Measurements from ENCODE around the gene SH3GL1. TPM values are rescaled to one million over a fixed set of nuclear protein-coding genes. Genes with fewer than 3 reads are reported as not detected.

The SH3GL1 gene
- total RNA-seq, 1 donor from 2014 or later = 43.7 TPM

GRCh38 chr19:4378886-4379285, 21.5 kb downstream of the SH3GL1 start:
- ChIA-PET CTCF (interaction anchor here (1.3 kb wide), 1 partner anchor 23 kb away, joined by 3 read pairs; the partner anchor contains the start of gene CHAF1A), POLR2A (interaction anchor here (1.0 to 1.2 kb wide), 2 partner anchors 9 to 11 kb away, joined by 3 to 4 read pairs; no protein-coding TSS in a partner anchor)
- DNase-seq (no peak), ATAC-seq (ENCODE audit: low read depth) (no peak)
- H3K27ac Mint-ChIP-seq = peak overlapping the region; percentile 83
- TF ChIP-seq, protein P1, sequence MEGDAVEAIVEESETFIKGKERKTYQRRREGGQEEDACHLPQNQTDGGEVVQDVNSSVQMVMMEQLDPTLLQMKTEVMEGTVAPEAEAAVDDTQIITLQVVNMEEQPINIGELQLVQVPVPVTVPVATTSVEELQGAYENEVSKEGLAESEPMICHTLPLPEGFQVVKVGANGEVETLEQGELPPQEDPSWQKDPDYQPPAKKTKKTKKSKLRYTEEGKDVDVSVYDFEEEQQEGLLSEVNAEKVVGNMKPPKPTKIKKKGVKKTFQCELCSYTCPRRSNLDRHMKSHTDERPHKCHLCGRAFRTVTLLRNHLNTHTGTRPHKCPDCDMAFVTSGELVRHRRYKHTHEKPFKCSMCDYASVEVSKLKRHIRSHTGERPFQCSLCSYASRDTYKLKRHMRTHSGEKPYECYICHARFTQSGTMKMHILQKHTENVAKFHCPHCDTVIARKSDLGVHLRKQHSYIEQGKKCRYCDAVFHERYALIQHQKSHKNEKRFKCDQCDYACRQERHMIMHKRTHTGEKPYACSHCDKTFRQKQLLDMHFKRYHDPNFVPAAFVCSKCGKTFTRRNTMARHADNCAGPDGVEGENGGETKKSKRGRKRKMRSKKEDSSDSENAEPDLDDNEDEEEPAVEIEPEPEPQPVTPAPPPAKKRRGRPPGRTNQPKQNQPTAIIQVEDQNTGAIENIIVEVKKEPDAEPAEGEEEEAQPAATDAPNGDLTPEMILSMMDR (IDR thresholded peaks at IDR 0.05) = no peak
- H3K27me3 Mint-ChIP-seq = no peaks in the 10 kb centered on the region
- intact Hi-C loops (cut with micrococcal nuclease) = loop anchor here (1.0 kb wide), 2 partner anchors 10 to 21 kb away; partner anchors contain the start of gene SH3GL1
- H3K9me3 Mint-ChIP-seq = no peaks in the 10 kb centered on the region
- peaks cover 85% of the 10 kb centered on the region for H3K4me1 Mint-ChIP-seq
- H3K36me3 Mint-ChIP-seq (ENCODE audit: low read depth) = peaks cover 5% of the 10 kb centered on the region
- peak overlapping the region; percentile 77 for H3K4me3 Mint-ChIP-seq

DNA sequence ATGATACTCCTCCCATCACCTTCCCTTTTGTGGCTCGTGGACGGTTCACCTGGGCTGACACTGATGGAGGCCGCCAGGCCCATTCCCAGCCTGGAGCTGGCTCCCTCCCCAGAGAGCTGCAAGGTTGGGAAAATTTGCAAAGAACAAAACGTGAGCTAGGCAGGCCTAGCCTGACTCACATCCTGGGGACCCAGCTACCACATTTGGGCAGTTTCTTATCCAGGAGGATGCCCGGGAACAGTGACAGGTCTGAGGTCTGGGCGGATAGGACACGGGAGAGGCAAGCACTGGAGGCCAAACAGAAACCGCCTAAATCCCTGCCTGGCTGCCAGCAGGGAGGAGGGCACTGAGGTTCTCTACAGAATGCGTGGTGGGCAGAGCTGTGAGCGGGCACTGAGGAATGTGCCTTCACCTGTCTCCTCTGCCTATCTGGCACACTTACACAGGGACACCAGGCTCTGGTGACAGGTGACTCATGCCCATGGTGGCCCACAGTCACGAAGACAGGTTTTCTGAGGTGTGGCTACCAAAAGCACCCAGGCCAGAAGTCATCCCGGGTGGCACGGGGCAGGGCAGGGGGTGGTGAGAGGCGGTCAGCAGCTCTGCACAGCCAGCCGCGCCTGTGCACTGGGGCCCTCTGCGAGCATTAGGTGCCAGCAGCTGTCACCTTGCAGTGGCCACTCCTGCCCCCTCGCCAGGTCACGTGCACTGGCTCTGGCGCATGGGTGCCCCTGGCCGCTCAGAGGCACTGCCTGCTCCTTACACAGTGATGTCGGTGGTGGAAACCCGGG, 23.2 kb downstream of the SH3GL1 start:
- Mint-ChIP-seq H3K27ac (peak overlapping the region; percentile 54), H3K4me1 (peaks cover 94% of the 10 kb centered on the region), H3K36me3 (ENCODE audit: low read depth) (no peaks in the 10 kb centered on the region), H3K4me3 (no peak overlapping the region), H3K9me3 (no peaks in the 10 kb centered on the region), H3K27me3 (no peaks in the 10 kb centered on the region)
- DNase-seq (no peak), ATAC-seq (ENCODE audit: low read depth) (no peak)
- POLR2A ChIA-PET = interaction anchor here (0.7 to 1.7 kb wide), 2 partner anchors 14 to 16 kb away, joined by 4 read pairs; no protein-coding TSS in a partner anchor
- TF ChIP-seq, protein P1 (IDR thresholded peaks at IDR 0.05) = no peak
- CTCF ChIA-PET = interaction anchor here (1.6 to 4.1 kb wide), 2 partner anchors 20 to 24 kb away, joined by 4 to 18 read pairs; partner anchors contain the start of gene SH3GL1
- intact Hi-C loops (cut with micrococcal nuclease) = no loop called here

GRCh38 chr19:4376671-4376990, 23.7 kb downstream of the SH3GL1 start:
- intact Hi-C loops (cut with micrococcal nuclease) = no loop called here
- TF ChIP-seq, protein P1 (IDR thresholded peaks at IDR 0.05) = no peak
- no peak for ATAC-seq (ENCODE audit: low read depth)
- no peak for DNase-seq
- Mint-ChIP-seq H3K27ac (peak overlapping the region; percentile 54), H3K4me1 (peaks cover 95% of the 10 kb centered on the region), H3K27me3 (no peaks in the 10 kb centered on the region), H3K36me3 (ENCODE audit: low read depth) (no peaks in the 10 kb centered on the region), H3K4me3 (peak overlapping the region; percentile 73), H3K9me3 (no peaks in the 10 kb centered on the region)
- POLR2A ChIA-PET = interaction anchor here (0.7 to 1.7 kb wide), 2 partner anchors 13 to 751 kb away, joined by 3 to 4 read pairs; no protein-coding TSS in a partner anchor
- CTCF ChIA-PET = interaction anchor here (1.6 to 4.1 kb wide), 3 partner anchors 17 to 24 kb away, joined by 4 to 18 read pairs (median 6); partner anchors contain the start of gene SH3GL1

DNA sequence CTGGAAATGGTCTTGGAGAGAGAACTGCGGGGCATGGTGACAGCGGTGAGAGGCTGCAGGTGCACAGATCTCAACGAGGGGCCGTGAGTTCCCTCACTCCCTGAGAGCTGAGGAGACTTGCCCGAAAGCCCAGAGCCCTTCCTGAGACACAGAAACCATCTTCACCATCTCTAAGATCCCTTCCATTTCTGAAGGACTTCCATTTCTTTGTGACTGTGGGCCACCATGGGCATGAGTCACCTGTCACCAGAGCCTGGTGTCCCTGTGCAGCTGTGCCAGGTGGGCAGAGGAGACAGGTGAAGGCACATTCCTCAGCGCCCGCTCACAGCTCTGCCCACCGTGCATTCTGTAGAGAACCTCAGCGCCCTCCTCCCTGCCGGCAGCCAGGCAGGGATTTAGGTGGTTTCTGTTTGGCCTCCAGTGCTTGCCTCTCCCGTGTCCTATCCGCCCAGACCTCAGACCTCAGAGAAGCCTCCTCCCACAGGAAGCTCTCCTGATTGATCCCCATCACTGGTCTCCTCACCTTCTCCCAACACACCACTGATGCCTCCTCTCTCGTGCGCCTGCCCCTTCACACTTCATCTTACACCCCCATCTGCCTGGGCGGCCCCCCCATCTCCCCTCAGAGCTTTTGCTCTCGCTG, 24.2 kb downstream of the SH3GL1 start:
- no peaks in the 10 kb centered on the region for H3K36me3 Mint-ChIP-seq (ENCODE audit: low read depth)
- intact Hi-C loops (cut with micrococcal nuclease) = no loop called here
- H3K4me1 Mint-ChIP-seq = peaks cover 95% of the 10 kb centered on the region

More for the DNA sequence above, 24.2 kb downstream of the SH3GL1 start:
- Mint-ChIP-seq H3K27me3 (no peaks in the 10 kb centered on the region), H3K27ac (peak overlapping the region; percentile 65), H3K9me3 (no peaks in the 10 kb centered on the region), H3K4me3 (peak overlapping the region; percentile 73)
- CTCF ChIA-PET = interaction anchor here (1.0 to 4.1 kb wide), 6 partner anchors 11 to 109 kb away, joined by 3 to 18 read pairs (median 4); partner anchors contain the start of gene SH3GL1
- ATAC-seq (ENCODE audit: low read depth) = no peak
- POLR2A ChIA-PET = interaction anchor here (0.7 to 1.7 kb wide), 7 partner anchors 13 to 752 kb away, joined by 3 to 7 read pairs (median 4); partner anchors contain the start of genes MPND, UBXN6 and YJU2
- TF ChIP-seq, protein P1 (IDR thresholded peaks at IDR 0.05) = no peak
- no peak for DNase-seq
